Erythroblast (primary cell): Measurements from ENCODE around the gene LIMCH1.

Experiments
- GATA1 ChIP-seq: IDR thresholded peaks from 2 replicates; pipeline ENCODE4 v1.6.1; 2011; ENCODE audit warnings: low read depth, mild to moderate bottlenecking, control low read depth, low read length, moderate library complexity
- POLR2A ChIP-seq: IDR thresholded peaks from 2 replicates; pipeline ENCODE4 v1.6.1; 2011; ENCODE audit warnings: mild to moderate bottlenecking, low read length

GRCh38 chr4:41656106-41656505, 118.1 kb downstream of the LIMCH1 start:
- TF ChIP-seq POLR2A (no peak), GATA1 (no peak)
